Colon (tissue), 2 donors: ENCODE measurements around the gene CNTLN.
"Not testable (repeated sequence)": the region's sequence is repeated elsewhere in the genome, so short reads cannot be mapped to it uniquely, and the experiment has no call there.

ENCODE experiments used
- FAIRE-seq: peaks from 2 replicates; lab custom pipeline; 2012; peaks lifted over from hg19 to GRCh38; lab: Jason Lieb, UNC
- donor health status: control.
- donor health status: control.

CNTLN gene

GRCh38 chr9:17293685-17294084 lies 158.8 kb downstream of the CNTLN start:
- FAIRE-seq = no peak

DNA sequence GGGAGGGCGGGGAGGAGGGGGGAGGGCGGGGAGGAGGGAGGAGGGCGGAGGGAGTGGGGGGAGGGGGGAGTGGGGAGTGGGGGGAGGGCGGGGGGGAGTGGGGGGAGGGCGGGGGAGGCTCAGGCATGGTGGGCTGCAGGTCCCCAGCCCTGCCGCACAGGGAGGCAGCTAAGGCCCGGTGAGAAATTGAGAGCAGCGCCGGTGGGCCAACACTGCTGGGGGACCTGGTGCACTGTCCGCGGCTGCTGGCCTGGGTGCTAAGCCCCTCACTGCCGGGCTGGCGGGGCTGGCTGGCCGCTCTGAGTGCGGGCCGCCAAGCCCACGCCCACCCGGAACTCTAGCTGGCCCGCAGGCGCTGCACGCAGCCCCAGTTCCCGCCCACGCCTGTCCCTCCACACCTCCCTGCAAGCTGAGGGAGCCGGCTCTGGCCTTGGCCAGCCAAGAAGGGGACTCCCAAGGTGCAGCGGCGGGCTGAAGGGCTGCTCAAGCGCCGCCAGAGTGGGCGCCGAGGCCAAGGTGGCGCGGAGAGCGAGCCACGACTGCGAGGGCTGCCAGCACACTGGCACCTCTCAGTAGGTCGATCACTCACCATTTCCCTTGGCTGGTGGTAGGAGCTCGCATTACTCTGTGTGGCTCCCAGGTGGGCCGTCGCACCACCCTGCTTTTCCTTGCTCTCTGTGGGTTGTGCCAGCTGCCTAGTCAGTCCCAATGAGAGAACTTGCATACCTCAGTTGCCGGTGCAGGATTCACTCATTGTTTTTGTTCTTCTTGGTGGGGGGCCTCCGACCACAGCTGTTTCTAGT lies 160.2 kb downstream of the CNTLN start:
- FAIRE-seq = no peak

GRCh38 chr9:17315341-17315740 lies 180.5 kb downstream of the CNTLN start:
- no peak for FAIRE-seq

DNA sequence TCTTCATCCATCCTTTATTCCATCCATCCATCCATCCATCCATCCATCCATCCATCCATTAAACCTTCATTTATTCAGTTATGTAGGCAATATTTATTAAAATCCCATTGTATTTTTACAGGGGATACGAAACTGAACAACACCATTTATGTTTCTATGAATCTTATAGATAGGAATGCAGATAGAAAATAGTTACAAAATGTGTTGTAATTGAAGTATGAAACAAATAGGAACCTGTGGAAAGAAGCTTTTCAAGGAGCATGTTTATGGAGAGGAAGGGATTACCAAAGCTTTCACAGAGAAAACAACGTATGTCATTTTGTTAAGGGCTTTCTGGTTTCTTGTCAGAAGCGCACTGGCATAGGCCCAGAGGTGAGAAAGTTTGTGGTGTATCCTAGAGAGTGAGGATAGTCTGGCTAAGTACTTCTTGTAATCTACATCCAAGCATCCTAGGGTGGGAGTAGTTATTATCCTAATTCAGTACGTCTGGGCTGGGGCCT lies 184.0 kb downstream of the CNTLN start:
- no peak for FAIRE-seq

- FAIRE-seq = no peak
Observed at GRCh38 chr9:17319864-17320263, 185.0 kb downstream of the CNTLN start.

DNA sequence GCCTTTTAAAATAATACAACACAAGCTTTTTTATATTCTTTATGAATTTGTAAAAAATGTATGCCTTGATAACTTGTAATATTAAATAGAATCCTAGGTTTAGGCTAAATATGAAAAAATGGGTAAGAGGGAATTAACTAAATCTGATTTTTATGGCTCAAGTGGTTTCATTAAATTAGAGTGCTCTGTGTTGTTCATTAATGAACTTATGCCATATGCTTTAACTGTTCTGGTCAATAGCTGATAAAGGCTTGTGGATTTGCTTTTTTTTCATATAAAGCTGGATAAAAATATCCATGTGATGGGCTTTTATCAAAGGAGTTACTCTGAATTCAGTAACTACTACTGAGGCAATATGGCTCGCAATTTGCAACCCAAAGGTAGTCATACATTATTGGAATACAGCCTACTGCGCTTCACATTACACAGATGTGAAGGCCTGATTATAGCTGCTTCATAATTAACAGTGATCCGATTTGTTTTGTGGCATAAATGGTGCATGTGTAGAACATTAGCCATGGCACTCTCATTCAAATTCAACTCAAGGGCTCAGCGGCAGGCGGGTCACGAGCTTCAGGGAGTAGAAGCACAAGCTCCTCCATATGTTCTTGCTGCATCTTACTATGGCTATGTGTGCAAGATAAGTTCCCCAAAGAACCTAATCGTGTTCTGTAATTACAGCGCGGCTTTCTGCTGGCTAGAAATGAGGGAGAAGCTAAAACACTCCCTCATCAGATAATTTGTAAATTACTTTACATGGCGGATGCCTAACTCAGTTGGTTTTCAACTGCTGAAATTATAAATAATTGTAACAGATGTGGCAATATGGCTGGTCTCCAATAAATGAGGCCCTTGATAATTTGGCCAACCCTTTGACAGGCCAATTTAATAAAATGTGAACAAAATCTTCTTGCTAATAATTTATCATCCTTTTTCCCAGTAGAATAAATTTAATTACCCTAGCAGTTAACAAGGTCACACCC lies 188.3 kb downstream of the CNTLN start:
- FAIRE-seq = no peak

DNA sequence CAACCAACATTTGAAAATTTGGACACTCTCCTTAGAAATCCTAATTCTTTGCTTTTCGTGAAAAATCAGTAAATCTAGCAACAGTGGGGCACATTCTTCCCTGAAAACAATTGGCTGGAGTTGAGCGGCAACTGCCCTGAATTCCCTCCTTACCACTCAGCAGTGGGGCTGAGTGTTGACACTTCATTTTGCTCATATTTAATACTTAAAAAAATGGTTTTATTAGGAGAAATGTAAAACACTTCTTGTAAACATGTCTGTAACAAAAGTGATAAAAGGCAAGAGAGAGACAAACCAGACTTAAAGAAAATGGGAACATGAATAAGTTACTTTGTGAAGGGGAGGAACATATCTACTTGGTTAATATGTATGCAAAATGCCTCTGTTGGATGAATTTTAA lies 193.5 kb downstream of the CNTLN start:
- no peak for FAIRE-seq

GRCh38 chr9:17330097-17330496 lies 195.3 kb downstream of the CNTLN start:
- no peak for FAIRE-seq

DNA sequence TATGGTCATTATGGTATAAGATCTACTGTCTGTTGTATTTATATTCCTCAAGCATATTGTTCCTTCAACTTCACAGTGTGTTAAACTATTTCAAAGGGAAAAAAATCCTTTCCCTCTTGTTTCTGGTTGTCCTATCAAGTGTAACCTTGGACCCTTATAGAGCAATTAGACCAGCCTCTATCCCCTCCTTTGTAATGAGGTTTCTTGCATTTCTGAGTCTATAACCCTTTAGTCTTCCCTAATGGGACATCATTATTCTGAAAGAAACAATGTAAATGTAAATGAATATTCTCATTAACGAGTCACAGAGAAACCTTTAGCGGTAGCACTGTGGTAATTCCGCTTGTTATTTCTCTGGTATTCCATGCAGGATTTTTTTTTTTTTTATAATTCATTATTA lies 197.3 kb downstream of the CNTLN start:
- FAIRE-seq = no peak

- FAIRE-seq = no peak
Observed at GRCh38 chr9:17339156-17339555, 204.3 kb downstream of the CNTLN start.

DNA sequence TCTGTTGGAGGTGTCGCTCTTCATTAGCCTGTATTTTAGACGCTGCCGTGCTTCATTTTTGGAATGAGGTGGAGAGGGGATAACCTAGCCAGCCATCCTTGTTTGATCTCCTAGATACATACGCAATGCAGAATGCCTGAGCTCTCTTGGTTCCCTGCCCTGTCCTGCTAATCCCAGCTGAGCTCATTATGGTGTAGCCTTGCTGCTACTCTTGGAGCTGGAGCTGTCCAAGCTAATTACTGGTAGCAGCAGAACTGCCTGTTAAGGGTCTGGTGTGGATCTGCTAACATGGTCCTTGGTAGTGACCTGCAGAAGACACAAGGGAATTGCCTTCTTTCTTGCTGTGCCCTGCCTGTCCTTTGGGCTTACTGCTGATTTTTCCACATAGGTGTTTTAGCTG lies 207.9 kb downstream of the CNTLN start:
- FAIRE-seq = no peak

GRCh38 chr9:17349831-17350230 lies 215.0 kb downstream of the CNTLN start:
- no peak for FAIRE-seq

- FAIRE-seq = not testable (repeated sequence)
Observed at GRCh38 chr9:17354006-17354405, 219.2 kb downstream of the CNTLN start.

DNA sequence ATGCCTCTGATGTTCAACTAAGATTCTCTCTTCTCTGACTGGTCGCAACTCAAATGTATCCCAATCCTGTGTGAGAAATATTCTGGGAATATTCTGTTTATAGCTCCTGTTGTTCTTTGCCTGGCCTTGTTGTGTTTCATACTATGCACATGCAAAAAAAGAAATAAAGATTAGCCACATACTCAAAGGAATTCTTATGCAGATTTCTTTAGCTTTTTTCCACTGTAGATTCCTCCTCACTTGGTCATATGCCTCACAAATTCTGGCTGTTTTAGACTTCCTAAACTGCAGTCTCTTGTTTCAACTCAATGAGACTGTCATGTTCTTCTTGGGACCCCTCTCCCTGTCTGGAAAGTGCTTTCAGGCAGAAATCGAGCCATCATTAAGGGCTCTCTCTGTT lies 226.5 kb downstream of the CNTLN start:
- FAIRE-seq = no peak

GRCh38 chr9:17367035-17367434 lies 232.2 kb downstream of the CNTLN start:
- no peak for FAIRE-seq

DNA sequence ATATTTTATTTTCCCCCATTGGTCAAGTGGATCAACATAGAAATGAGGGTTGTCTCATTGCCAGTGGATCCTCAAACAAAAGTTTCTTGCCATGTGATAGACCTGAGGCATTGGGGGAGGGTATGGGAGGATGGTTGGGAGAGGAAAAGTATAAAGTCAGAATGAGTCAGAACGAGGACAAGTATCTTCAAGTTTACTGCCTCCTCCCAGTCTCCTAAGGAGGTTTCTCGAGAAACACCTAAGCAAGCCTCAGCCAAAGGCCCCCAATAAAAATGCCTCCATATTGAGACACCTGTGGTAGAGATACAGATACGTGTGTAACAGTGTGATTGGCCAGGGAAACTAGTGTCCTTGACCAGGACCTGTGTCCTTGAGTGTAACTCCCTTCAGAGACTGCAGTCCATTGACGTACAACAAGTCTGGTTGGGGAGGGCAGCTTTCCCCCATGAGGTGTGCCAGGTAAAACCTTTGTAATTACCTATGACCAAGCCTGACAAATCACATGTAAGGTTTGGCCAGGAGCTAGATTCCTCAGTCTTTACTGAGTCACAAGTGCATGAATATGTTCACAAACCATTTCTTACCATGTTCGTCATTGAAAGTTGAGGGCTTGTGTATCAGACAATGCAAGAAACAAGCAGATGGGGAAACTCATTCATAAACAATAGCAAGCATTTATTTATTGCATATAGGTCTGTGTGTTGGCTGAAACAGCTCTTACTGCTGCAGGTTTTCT lies 245.5 kb downstream of the CNTLN start:
- FAIRE-seq = no peak

GRCh38 chr9:17387565-17387964 lies 252.7 kb downstream of the CNTLN start:
- no peak for FAIRE-seq

GRCh38 chr9:17389026-17389425 lies 254.2 kb downstream of the CNTLN start:
- no peak for FAIRE-seq

- no peak for FAIRE-seq
Observed at GRCh38 chr9:17394881-17395510, 260.2 kb downstream of the CNTLN start.

- not testable (repeated sequence) for FAIRE-seq
Observed at GRCh38 chr9:17397166-17397728, 262.4 kb downstream of the CNTLN start.

DNA sequence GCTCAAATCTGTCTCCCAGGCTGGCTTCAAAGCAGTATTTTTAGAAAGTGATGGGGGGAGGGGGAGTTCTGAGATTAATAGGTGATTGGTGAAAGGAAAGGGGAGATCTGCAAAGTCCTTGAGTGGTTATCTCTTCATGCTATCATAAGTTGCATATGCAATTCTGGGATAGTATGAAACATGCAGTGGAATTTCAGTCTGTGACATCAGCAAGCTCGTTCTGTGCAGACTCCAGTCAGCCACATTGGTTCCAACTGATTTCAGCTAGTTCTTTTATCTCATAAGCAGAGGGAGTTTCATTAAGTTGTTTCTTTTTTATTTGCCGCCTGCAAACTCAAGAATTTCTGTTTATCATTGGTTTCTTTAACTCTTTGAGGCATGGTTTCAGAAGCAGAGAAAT lies 263.5 kb downstream of the CNTLN start:
- no peak for FAIRE-seq
